GM12873 (cell line): ENCODE results near the gene TIMM50.

Source experiments
- TF ChIP-seq, protein P1 (sequence below): IDR thresholded peaks from 2 replicates; pipeline ENCODE4 v1.5.1; 2012; ENCODE audit warnings: low read depth, mild to moderate bottlenecking, moderate library complexity, low read length, control low read depth; ENCODE audit not compliant: insufficient read depth; ENCODE audit errors: missing control alignments

The TIMM50 gene

DNA sequence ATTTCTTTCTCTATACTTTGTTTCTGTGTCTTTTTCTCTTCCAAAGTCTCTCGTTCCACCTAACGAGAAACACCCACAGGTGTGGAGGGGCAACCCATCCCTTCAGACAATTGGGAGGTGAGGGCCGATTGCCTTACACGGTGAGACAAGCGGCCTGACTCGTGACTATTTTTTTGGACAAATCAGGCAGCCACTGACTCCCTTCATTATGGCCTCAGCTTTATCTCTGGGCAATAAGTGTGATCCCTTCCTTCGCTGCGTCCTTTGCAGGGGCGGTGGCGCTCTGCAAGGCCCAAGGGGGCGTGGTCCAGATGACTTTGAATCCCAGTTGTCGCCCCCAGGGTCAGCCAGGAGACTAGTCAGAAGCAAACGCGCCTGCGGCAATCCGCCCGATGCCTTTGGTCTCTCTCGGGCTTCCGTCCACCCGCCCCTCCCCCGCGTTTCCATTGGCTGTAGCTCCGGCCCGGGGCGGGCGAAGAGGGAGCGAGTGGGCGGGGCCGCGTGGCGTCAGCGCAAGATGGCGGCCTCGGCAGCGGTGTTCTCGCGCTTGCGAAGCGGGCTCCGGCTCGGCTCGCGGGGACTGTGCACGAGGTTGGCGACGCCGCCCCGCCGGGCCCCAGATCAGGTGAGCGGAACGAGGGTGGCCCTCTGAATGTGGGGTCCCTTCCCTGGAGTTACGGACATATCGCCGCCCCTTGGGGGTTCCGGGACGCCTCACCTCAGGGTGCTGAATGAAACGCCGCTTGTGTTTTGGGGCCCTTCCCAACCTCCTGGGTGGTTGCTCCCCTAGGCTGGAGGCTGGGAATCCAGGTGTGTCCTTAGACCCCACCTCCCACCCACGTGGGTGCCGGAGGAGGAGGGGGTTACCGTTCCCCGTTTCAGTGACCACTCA lies at the start of gene TIMM50:
TIMM50 (plus strand) TSS at position 502 of the 892 bp plus-strand sequence; CDS start at position 518, 16 bp downstream.
- TF ChIP-seq, protein P1, sequence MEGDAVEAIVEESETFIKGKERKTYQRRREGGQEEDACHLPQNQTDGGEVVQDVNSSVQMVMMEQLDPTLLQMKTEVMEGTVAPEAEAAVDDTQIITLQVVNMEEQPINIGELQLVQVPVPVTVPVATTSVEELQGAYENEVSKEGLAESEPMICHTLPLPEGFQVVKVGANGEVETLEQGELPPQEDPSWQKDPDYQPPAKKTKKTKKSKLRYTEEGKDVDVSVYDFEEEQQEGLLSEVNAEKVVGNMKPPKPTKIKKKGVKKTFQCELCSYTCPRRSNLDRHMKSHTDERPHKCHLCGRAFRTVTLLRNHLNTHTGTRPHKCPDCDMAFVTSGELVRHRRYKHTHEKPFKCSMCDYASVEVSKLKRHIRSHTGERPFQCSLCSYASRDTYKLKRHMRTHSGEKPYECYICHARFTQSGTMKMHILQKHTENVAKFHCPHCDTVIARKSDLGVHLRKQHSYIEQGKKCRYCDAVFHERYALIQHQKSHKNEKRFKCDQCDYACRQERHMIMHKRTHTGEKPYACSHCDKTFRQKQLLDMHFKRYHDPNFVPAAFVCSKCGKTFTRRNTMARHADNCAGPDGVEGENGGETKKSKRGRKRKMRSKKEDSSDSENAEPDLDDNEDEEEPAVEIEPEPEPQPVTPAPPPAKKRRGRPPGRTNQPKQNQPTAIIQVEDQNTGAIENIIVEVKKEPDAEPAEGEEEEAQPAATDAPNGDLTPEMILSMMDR = no peak

- TF ChIP-seq, protein P1 = no peak
Measured at GRCh38 chr19:39432677-39433025, 48.0 kb upstream of the TIMM50 start.

DNA sequence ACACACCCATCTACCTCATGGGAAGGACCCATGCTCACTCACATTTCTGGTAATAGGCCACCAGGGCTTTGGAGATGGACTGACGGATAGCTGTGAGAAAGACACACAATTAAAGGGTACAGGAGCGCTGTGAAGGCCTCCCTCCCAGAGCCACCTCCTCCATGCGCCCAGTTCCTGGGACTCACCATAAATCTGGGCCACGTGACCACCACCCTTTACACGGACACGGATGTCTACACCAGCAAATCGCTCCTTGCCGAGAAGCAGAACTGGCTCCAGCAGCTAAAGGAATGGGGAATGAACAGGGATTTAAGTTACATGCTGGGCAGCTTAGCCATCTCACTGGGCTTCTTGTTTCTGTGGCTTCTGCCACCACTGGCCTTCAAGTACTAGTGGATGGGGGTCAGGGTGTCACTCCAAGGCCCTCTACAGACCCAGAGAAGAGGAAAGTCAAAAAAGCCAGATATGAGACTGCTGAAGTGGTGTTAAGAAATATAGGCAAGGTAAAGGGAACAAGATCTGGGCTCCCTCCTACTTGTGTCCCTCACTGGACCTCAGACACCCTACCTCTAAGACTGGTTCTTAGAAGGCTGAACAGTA lies 47.1 kb upstream of the TIMM50 start:
- TF ChIP-seq, protein P1 = no peak

- TF ChIP-seq, protein P1 = no peak
Measured at GRCh38 chr19:39434123-39435076, 46.2 kb upstream of the TIMM50 start.

- TF ChIP-seq, protein P1 = no peak
Measured at GRCh38 chr19:39435499-39436349, 44.9 kb upstream of the TIMM50 start, which contains the start of gene RPS16. TSS of gene RPS16 (minus strand) at chr19:39435949. CDS start at chr19:39435895, 54 bp downstream.

GRCh38 chr19:39436350-39436716 lies 44.3 kb upstream of the TIMM50 start:
- TF ChIP-seq, protein P1 = no peak
